HG03575 (cell line): ENCODE results near the gene GRPEL2.

Experiments
- ATAC-seq: cut with Tn5 transposase; IDR thresholded peaks from one replicate; pipeline ENCODE4 v1.9.1; 2021; ENCODE audit not compliant: unreplicated experiment, insufficient number of reproducible peaks, low FRiP score; ENCODE audit errors: extremely low read depth

GRPEL2 gene

GRCh38 chr5:149349382-149349781 lies 4.1 kb downstream of the GRPEL2 start:
- ATAC-seq: no peak

- no peak for ATAC-seq
Measured at GRCh38 chr5:149352169-149352568, 6.9 kb downstream of the GRPEL2 start.

GRCh38 chr5:149353911-149354310 lies 8.6 kb downstream of the GRPEL2 start:
- no peak for ATAC-seq

GRCh38 chr5:149355688-149356087 lies 10.4 kb downstream of the GRPEL2 start:
- ATAC-seq: no peak

DNA sequence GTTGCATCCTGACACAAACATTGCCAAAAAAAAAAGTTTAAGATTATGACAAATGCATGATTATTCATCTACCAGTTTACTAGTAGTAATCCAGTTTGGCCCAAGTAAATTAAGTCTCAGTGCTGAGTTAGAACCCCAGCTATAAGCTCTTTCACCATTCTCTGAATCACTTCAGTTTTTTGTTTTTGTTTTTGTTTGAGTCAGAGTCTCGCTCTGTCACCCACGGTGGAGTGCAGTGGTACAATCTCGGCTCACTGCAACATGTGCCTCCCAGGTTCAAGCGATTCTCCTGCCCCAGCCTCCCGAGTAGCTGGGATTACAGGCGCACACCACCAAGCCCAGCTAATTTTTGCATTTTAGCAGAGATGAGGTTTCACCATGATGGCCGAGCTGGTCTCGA lies 11.1 kb downstream of the GRPEL2 start:
- no peak for ATAC-seq

DNA sequence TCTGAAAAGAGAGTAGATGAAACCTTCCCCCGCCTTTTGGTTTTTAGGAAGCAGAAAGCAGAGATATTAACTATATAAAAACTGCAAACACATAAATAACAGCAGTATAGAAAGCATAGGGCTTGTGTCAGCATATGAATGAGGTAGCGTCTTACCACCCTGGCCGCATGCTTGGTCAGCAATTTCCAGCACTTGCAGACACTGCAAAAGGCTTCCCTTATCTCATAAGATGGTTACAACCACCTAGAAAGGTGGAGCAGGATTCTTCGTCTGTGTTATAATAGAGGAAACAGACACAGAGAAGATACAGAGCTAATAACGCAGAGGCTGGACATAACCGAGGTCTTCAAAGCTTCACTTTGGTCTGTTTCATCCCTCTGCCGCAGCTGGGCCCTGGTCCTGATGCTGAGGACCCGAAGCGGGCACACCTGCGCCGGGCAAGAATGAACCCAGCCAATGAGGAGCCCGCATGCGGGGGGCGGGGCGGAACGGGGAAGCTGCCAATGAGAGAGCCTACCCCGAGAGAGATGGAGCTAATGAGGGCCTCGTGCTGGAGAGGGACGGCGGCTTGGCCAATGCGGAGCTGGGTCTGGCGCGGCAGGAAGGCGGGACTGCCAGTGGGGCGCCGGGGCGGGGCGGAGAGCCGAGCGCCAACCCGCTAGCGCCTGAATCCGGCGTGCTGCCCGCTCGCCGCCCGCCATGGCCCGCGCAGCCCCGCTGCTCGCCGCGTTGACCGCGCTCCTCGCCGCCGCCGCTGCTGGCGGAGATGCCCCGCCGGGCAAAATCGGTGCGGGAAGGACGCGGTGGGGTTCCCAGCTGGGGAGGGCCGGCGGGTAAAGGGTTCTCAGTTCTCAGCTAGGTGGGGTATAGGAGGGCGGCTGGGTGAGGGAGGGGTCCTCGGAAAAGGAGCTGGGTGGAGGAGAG lies 12.3 kb downstream of the GRPEL2 start, which contains the start of gene PCYOX1L:
TSS of gene PCYOX1L (plus strand) at position 677 of the 924 bp plus-strand sequence. CDS start at position 700, 23 bp downstream.
- ATAC-seq: peak; percentile 98

- no peak for ATAC-seq
Measured at GRCh38 chr5:149358294-149358651, 13.0 kb downstream of the GRPEL2 start.

GRCh38 chr5:149358868-149359495 lies 13.7 kb downstream of the GRPEL2 start:
- ATAC-seq: no peak

GRCh38 chr5:149360272-149360671 lies 15.0 kb downstream of the GRPEL2 start:
- no peak for ATAC-seq

GRCh38 chr5:149362541-149362940 lies 17.2 kb downstream of the GRPEL2 start:
- ATAC-seq: no peak

DNA sequence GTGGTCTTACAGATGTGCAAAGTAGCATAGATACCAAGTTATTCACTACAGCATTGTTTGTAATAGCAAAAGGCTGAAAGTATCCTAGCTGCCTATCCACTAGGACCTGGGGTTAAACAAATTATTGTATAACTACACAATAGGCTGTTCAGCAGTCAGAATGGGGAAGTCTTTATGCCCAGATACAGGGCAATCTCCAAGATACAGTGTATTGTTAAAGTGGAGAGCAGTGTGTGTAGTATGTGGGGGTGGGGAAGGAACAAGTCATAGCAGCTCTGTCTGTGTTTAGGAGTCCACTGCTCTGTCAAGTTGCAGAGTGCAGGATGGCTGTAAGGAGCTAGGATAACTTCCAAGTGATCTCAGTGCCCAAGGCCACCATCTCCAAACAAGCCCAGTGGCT lies 18.1 kb downstream of the GRPEL2 start:
- ATAC-seq: no peak

GRCh38 chr5:149363936-149364335 lies 18.6 kb downstream of the GRPEL2 start:
- ATAC-seq: no peak

GRCh38 chr5:149364719-149365118 lies 19.4 kb downstream of the GRPEL2 start:
- ATAC-seq: no peak

- no peak for ATAC-seq
Measured at GRCh38 chr5:149365418-149365817, 20.1 kb downstream of the GRPEL2 start.

GRCh38 chr5:149366169-149366729 lies 20.9 kb downstream of the GRPEL2 start:
- no peak for ATAC-seq

DNA sequence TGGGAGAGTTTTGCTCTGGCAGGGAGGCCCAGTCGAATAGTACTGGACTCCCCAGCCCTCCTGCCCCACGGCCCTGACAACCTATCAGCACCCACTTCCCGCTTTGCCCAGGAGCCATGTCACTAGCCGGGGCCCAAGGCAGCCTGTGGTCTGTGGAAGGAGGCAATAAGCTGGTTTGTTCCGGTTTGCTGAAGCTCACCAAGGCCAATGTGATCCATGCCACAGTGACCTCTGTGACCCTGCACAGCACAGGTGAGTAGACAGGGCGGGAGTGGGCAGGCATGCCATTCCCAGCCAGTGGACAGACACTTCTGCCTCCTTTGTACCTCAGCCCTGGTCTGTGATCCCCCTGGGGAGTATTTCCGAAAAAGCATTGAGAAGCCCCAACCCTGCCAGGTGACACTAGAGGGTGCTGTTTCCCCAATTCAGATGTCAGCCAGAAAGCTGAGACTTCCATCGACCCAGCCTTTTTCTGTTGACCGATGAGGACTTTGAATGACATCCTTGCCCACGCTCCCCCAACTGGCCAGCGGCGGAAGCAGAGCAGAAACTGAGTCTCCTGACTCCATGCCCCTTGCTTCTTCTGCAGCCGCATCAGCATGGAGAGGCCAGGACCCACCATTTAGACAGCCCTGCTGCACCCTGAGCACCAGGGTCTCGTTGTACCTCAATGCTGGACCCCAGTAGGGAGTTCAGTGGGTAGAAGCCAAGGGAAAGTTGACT lies 22.1 kb downstream of the GRPEL2 start:
- ATAC-seq: peak; percentile 45

DNA sequence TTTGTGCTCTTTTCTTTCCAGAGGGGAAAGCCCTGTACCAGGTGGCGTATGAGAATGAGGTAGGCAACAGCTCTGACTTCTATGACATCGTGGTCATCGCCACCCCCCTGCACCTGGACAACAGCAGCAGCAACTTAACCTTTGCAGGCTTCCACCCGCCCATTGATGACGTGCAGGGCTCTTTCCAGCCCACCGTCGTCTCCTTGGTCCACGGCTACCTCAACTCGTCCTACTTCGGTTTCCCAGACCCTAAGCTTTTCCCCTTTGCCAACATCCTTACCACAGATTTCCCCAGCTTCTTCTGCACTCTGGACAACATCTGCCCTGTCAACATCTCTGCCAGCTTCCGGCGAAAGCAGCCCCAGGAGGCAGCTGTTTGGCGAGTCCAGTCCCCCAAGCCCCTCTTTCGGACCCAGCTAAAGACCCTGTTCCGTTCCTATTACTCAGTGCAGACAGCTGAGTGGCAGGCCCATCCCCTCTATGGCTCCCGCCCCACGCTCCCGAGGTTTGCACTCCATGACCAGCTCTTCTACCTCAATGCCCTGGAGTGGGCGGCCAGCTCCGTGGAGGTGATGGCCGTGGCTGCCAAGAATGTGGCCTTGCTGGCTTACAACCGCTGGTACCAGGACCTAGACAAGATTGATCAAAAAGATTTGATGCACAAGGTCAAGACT lies 22.8 kb downstream of the GRPEL2 start:
- no peak for ATAC-seq

GRCh38 chr5:149370878-149371277 lies 25.6 kb downstream of the GRPEL2 start:
- no peak for ATAC-seq
